ENCODE data around the gene SUGP2.

DNA sequence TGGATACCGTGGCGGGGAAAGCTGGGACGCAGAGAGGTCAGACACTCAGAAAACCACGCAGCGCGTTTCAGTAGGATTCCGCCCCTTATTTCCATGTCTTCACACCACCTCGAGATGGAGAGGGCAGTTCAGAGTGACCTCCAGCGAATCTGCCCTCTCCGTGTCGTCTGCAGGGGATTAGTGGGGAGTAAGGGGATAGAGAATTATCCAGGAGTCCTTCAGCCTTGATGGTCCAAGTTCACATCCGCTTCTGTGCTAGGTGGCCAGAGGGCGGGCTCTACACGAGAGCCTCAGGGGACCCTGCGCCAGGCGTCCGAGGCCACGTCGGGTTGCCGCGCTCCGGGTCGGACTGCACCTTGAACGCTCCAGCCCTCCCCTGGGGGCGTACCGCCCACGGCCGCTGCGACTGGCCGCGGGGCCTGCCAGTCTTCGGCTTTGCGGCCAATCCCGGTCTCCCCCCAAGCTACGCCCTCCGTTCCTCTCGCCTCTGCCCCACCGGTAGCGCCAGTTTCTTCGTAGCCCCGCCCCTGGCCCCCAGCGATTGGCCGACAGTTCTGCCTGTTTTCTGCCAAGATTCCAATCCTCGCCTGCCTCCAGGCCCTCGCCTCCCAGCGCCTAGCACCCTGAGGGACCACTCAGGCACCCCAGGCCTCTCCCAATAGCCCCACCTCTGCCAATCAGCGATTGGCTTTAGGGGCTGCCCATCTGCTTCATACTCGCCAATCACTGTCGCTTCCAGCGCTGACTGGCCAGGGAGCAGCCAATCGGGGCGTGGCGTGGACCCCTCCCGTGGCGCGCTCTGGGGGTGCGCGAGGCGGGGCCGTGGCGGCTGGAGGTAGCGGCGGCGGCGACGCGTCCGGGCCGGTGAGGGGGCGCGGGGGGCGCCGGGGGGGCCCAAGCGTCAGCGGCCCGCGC is 30.1 kb upstream of the SUGP2 start, which contains the start of gene SLC25A42:
- no peak for TF ChIP-seq EZH2 (IDR thresholded peaks at IDR 0.05)
- TF ChIP-seq, protein P1, sequence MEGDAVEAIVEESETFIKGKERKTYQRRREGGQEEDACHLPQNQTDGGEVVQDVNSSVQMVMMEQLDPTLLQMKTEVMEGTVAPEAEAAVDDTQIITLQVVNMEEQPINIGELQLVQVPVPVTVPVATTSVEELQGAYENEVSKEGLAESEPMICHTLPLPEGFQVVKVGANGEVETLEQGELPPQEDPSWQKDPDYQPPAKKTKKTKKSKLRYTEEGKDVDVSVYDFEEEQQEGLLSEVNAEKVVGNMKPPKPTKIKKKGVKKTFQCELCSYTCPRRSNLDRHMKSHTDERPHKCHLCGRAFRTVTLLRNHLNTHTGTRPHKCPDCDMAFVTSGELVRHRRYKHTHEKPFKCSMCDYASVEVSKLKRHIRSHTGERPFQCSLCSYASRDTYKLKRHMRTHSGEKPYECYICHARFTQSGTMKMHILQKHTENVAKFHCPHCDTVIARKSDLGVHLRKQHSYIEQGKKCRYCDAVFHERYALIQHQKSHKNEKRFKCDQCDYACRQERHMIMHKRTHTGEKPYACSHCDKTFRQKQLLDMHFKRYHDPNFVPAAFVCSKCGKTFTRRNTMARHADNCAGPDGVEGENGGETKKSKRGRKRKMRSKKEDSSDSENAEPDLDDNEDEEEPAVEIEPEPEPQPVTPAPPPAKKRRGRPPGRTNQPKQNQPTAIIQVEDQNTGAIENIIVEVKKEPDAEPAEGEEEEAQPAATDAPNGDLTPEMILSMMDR (IDR thresholded peaks at IDR 0.05), result no peak
